SIG-M5 (cell line): ENCODE measurements around the gene MAFG.

ENCODE experiments used
- DNase-seq: peaks from one replicate; lab custom pipeline; 2025; lab: John Stamatoyannopoulos, UW

Gene MAFG

GRCh38 chr17:81939881-81940385 lies 12.4 kb upstream of the MAFG start:
- DNase-seq, result no peak

DNA sequence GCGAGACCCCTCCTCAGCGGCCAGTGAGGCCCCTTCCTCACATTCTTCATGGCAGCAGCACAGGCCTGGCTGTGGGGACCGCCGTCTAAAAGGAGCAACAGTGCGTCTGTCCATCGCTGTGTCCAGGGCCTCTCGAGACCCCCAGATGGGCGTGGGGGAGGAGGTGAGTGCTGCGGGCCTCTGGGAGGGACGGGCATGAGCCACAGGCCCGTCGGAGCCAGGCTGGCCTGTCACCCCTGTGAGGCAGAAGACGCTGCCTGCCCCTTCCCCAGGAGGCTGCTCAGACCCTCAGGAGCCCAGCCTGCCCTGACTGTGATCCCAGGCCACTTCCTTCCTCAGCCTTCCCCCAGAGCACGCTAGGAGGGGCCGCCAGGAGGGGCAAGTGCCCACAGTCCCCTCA lies 11.7 kb upstream of the MAFG start:
- no peak for DNase-seq

DNA sequence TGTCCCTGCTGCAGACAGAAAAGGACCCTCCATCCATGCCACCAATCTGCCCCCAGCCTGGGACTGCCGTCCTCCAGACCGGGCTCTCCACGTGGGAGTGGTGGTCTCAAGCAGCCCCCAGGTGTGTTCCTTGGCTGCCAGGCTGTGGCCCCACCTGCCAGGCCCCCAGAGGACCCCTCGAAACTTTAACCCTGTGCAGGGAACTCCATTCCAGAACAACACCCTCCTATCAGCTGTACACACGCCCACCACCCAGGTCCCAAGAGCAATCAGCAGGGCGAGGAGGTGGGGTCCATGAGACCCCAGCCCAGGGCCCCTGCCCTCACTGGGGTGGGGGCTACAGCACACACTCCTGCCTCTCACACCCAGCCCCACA lies 8.2 kb upstream of the MAFG start:
- no peak for DNase-seq

GRCh38 chr17:81934850-81935708 lies 7.5 kb upstream of the MAFG start:
- no peak for DNase-seq

- no peak for DNase-seq
Observed at GRCh38 chr17:81934098-81934757, 6.7 kb upstream of the MAFG start.

GRCh38 chr17:81933178-81933699 lies 5.7 kb upstream of the MAFG start:
- DNase-seq, result no peak

GRCh38 chr17:81932333-81932983 lies 4.9 kb upstream of the MAFG start:
- no peak for DNase-seq

DNA sequence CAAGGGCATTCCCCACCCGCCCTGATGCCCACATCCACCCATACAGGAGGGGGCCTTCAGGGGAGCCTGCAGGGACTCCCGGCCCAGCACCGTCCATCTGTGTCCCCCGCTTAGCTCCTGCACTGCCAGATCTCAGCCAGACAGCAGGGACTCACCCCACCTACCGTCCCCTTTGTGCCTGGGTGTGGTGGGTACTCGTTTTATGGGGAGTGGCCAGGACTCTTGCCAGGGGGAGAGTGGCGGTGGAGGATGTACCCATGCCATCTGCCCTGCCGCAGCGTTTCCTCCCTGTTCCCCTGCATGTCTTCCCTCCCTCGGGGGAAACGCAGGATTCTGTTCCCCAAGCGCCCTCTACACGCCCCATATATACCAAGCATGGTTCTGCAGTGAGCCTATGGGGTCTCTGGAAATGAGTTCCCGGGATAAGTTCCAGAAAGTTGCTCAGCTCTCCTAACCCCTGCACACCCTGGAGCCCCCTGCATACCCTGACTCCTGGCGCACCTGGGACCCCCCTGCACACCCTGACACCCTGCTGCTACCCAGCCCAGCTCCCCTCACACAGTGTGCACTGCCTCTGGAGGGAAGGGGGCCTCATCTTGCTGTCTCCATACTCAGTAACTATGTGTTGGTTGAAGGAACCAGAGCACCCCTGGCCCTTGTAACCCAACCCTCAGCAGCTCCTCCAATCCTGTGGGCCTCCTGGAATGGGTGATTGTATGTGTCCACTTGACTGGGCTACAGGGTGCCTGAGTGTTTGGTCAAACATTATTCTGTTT lies 4.2 kb upstream of the MAFG start:
- no peak for DNase-seq

DNA sequence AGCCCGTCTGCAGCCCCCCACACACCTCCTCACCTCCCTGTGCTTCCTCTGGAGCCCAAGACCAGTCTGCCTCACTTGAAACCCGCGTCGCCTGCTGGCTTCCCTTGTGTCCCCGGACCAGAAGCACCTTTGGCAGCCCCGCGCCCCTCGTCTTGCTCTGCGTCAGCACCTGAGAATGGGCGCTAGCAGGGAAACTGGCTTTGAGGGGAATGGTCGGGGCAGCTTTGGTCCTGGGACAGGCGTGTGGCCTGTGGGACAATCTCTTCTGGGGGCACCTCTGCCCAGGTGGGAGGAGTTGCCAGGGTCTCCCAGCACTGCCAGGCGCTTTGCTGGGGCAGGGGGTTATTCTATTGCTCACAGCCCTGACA lies 3.6 kb upstream of the MAFG start:
- no peak for DNase-seq

- DNase-seq, result no peak
Observed at GRCh38 chr17:81930142-81931125, 2.9 kb upstream of the MAFG start.

DNA sequence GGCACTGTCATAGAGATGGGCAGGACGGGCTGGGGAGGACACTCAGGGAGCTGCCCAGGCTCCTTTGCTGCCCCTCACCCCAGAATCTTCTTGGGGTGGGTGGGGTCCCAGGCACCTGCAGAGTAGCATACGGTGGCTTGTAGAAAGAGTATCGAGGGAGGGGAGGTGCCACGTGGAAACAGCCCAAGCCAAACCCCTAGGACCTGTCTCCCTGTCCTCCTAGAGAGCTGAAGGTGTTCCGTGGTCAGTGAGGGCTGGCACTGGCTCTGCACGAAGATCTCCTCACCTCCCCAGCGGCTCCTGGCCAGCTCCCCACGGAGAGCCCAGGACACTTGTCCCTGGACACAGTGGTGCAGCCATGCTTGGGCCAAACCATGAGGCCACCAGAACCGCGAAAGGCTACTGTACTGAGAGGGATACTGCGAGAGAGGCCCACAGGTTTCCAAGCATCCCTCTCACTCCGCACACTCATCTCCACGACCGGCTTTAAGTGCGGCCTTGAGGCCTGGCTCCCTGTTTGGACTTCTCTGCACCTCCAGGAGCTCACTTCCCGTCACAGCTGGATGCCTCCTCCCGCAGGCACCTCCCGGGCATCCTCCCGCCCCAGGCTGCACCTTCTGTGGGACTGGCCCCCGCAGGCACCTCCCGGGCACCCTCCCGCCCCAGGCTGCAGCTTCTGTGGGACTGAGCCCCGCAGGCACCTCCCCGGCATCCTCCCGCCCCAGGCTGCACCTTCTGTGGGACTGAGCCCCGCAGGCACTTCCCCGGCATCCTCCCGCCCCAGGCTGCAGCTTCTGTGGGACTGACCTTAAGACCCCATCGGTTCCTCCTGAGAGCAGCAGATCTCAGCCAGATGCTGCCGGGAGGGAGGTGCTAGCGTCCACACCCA lies 2.0 kb upstream of the MAFG start:
- no peak for DNase-seq

GRCh38 chr17:81928544-81929252 lies 1.2 kb upstream of the MAFG start:
- no peak for DNase-seq

GRCh38 chr17:81927152-81927652 lies 333 bp downstream of the MAFG start:
- no peak for DNase-seq

DNA sequence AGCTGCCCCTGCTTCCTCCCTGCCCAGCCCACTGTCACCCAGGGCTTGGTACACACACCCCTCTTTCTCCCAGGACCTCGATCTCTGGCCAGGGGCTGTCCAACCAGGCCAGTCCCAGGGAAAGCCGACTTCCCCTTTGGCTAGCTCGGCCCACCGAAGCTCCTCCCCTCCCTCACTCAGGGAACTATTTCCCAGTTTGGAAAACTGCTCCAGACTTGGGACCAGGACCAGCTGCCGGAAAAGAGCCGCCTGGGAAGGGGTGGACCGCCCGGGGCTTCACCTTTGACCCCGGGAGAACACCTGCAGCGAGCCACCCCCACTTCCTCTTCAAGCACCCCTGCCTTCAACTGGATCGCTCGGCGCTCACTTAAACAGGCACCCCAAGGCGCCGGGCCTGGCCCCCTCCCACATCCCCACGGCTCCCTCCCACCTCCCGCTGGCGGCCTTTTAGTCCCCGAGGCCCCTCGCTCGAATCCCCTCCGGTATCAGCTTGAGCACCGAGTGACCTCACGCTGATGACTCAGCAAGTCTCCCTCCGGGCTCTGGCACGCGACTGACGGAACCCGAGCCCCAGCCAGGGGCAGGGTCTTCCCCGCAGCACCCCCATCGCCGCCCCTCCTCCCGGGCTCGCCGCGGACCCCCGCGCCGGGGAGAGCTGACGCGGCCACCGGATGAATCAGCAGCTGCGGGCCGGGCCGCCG lies 934 bp downstream of the MAFG start:
- peak; percentile 63 for DNase-seq

- DNase-seq, result peak; percentile 45
Observed at GRCh38 chr17:81925860-81926450, 1.6 kb downstream of the MAFG start.

GRCh38 chr17:81924557-81925532 lies 2.7 kb downstream of the MAFG start:
- DNase-seq, result no peak
